ENCODE data around the gene GNAZ.

Gene GNAZ

GRCh38 chr22:23137905-23138561 is 67.7 kb downstream of the GNAZ start:
- peaks cover 9 to 20% of the 10 kb centered on the region in 2 donors for H3K4me1 ChIP-seq (ENCODE audit: control insufficient read depth in 2 of 2, insufficient read depth in 1 of 2, low read depth in 1 of 2, low read length in 2 of 2)
- H3K79me1 ChIP-seq (ENCODE audit: low read depth, low read length): no peaks in the 10 kb centered on the region
- H3K4me3 ChIP-seq (ENCODE audit: low read length in 2 of 2): no peak overlapping the region
- no peak overlapping the region for H3K4ac ChIP-seq (ENCODE audit: low read length)
- H3K36me3 ChIP-seq (replicated peaks in 1 of 2; ENCODE audit: control insufficient read depth in 2 of 2, insufficient read depth in 2 of 2, low read length in 2 of 2): no peaks in the 10 kb centered on the region
- no peak overlapping the region for H2BK120ac ChIP-seq (ENCODE audit: low read depth, low read length)
- no peaks in the 10 kb centered on the region for H3K27me3 ChIP-seq (ENCODE audit: control insufficient read depth in 3 of 3, insufficient read depth in 3 of 3, low read depth in 1 of 3, low read length in 3 of 3)
- DNase-seq (ENCODE audit: low spot score): no peak
- no peak overlapping the region for H2BK15ac ChIP-seq (ENCODE audit: low read length)
- H3K23ac ChIP-seq (ENCODE audit: low read depth, low read length, poor library complexity): no peak overlapping the region
- no peak overlapping the region for H2BK12ac ChIP-seq (ENCODE audit: low read length)
- no peak overlapping the region for H2AK5ac ChIP-seq (ENCODE audit: low read depth, low read length)
- H4K91ac ChIP-seq (ENCODE audit: low read depth, low read length, poor library complexity): no peak overlapping the region
- H3K18ac ChIP-seq (ENCODE audit: low read length): no peak overlapping the region
- no peak overlapping the region for H4K8ac ChIP-seq (ENCODE audit: low read depth, low read length)
- no peak overlapping the region for H3K9ac ChIP-seq (ENCODE audit: low read depth, low read length, poor library complexity)
- H3K9me3 ChIP-seq (replicated peaks in 1 of 2; ENCODE audit: control insufficient read depth in 2 of 2, insufficient read depth in 1 of 2, low read depth in 1 of 2, low read length in 2 of 2): no peaks in the 10 kb centered on the region
- no peak overlapping the region for H3K27ac ChIP-seq (replicated peaks; ENCODE audit: low read length)
- no peak overlapping the region for H2BK5ac ChIP-seq (ENCODE audit: low read length)
- no CpG with 5 or more reads among the region's 5 CpGs for WGBS, 2 donors (ENCODE audit: extremely low coverage in 2 of 2, insufficient read length in 2 of 2, insufficient replicate concordance in 1 of 2)
- H3K4me2 ChIP-seq (ENCODE audit: insufficient read depth, low read length, poor library complexity, severe bottlenecking): no peak overlapping the region
- H2AFZ ChIP-seq (ENCODE audit: low read length): peak overlapping the region; percentile 38
- H3K14ac ChIP-seq (ENCODE audit: low read length): no peak overlapping the region

- H3K23ac ChIP-seq (ENCODE audit: low read depth, low read length, poor library complexity): no peak overlapping the region
- no peak overlapping the region for H2BK12ac ChIP-seq (ENCODE audit: low read length)
- H3K27ac ChIP-seq (replicated peaks; ENCODE audit: low read length): no peak overlapping the region
- no peak overlapping the region for H3K18ac ChIP-seq (ENCODE audit: low read length)
- H3K79me1 ChIP-seq (ENCODE audit: low read depth, low read length): no peaks in the 10 kb centered on the region
- no peak overlapping the region for H4K8ac ChIP-seq (ENCODE audit: low read depth, low read length)
- H4K91ac ChIP-seq (ENCODE audit: low read depth, low read length, poor library complexity): no peak overlapping the region
- H3K4me2 ChIP-seq (ENCODE audit: insufficient read depth, low read length, poor library complexity, severe bottlenecking): no peak overlapping the region
- H2BK5ac ChIP-seq (ENCODE audit: low read length): no peak overlapping the region
- H2BK15ac ChIP-seq (ENCODE audit: low read length): no peak overlapping the region
- no peak overlapping the region for H3K9ac ChIP-seq (ENCODE audit: low read depth, low read length, poor library complexity)
- no peak for DNase-seq (ENCODE audit: low spot score)
- no peak overlapping the region for H2AFZ ChIP-seq (ENCODE audit: low read length)
- H3K27me3 ChIP-seq (ENCODE audit: control insufficient read depth in 3 of 3, insufficient read depth in 3 of 3, low read depth in 1 of 3, low read length in 3 of 3): no peaks in the 10 kb centered on the region
- no peak overlapping the region for H3K4ac ChIP-seq (ENCODE audit: low read length)
- H3K36me3 ChIP-seq (replicated peaks in 1 of 2; ENCODE audit: control insufficient read depth in 2 of 2, insufficient read depth in 2 of 2, low read length in 2 of 2): no peaks in the 10 kb centered on the region
- no peaks in the 10 kb centered on the region for H3K9me3 ChIP-seq (replicated peaks in 1 of 2; ENCODE audit: control insufficient read depth in 2 of 2, insufficient read depth in 1 of 2, low read depth in 1 of 2, low read length in 2 of 2)
- no peak overlapping the region for H3K4me3 ChIP-seq (ENCODE audit: low read length in 2 of 2)
- no peak overlapping the region for H2AK5ac ChIP-seq (ENCODE audit: low read depth, low read length)
- H2BK120ac ChIP-seq (ENCODE audit: low read depth, low read length): no peak overlapping the region
- WGBS, 2 donors (ENCODE audit: extremely low coverage in 2 of 2, insufficient read length in 2 of 2, insufficient replicate concordance in 1 of 2): no CpG with 5 or more reads among the region's 12 CpGs
- no peak overlapping the region for H3K14ac ChIP-seq (ENCODE audit: low read length)
- peaks cover 9 to 20% of the 10 kb centered on the region in 2 donors for H3K4me1 ChIP-seq (ENCODE audit: control insufficient read depth in 2 of 2, insufficient read depth in 1 of 2, low read depth in 1 of 2, low read length in 2 of 2)
Measured at GRCh38 chr22:23138584-23139435, 68.5 kb downstream of the GNAZ start.

GRCh38 chr22:23140385-23140784 is 70.1 kb downstream of the GNAZ start:
- no peak overlapping the region for H3K9ac ChIP-seq (ENCODE audit: low read depth, low read length, poor library complexity)
- no peak overlapping the region for H2BK15ac ChIP-seq (ENCODE audit: low read length)
- no peak overlapping the region for H4K91ac ChIP-seq (ENCODE audit: low read depth, low read length, poor library complexity)
- no peak overlapping the region for H4K8ac ChIP-seq (ENCODE audit: low read depth, low read length)
- H2AK5ac ChIP-seq (ENCODE audit: low read depth, low read length): no peak overlapping the region
- DNase-seq (ENCODE audit: low spot score): no peak
- peaks cover 12 to 24% of the 10 kb centered on the region in 2 donors for H3K4me1 ChIP-seq (ENCODE audit: control insufficient read depth in 2 of 2, insufficient read depth in 1 of 2, low read depth in 1 of 2, low read length in 2 of 2)
- no peak overlapping the region for H3K14ac ChIP-seq (ENCODE audit: low read length)
- H3K27ac ChIP-seq (replicated peaks; ENCODE audit: low read length): no peak overlapping the region
- H2BK5ac ChIP-seq (ENCODE audit: low read length): no peak overlapping the region
- H3K27me3 ChIP-seq (ENCODE audit: control insufficient read depth in 3 of 3, insufficient read depth in 3 of 3, low read depth in 1 of 3, low read length in 3 of 3): no peaks in the 10 kb centered on the region
- H3K4me3 ChIP-seq (ENCODE audit: low read length in 2 of 2): no peak overlapping the region
- H3K23ac ChIP-seq (ENCODE audit: low read depth, low read length, poor library complexity): no peak overlapping the region
- H2AFZ ChIP-seq (ENCODE audit: low read length): no peak overlapping the region
- H3K9me3 ChIP-seq (replicated peaks in 1 of 2; ENCODE audit: control insufficient read depth in 2 of 2, insufficient read depth in 1 of 2, low read depth in 1 of 2, low read length in 2 of 2): no peaks in the 10 kb centered on the region
- no peaks in the 10 kb centered on the region for H3K36me3 ChIP-seq (replicated peaks in 1 of 2; ENCODE audit: control insufficient read depth in 2 of 2, insufficient read depth in 2 of 2, low read length in 2 of 2)
- H2BK12ac ChIP-seq (ENCODE audit: low read length): no peak overlapping the region
- H2BK120ac ChIP-seq (ENCODE audit: low read depth, low read length): no peak overlapping the region
- no peak overlapping the region for H3K4ac ChIP-seq (ENCODE audit: low read length)
- H3K79me1 ChIP-seq (ENCODE audit: low read depth, low read length): no peaks in the 10 kb centered on the region
- no peak overlapping the region for H3K4me2 ChIP-seq (ENCODE audit: insufficient read depth, low read length, poor library complexity, severe bottlenecking)
- no peak overlapping the region for H3K18ac ChIP-seq (ENCODE audit: low read length)

GRCh38 chr22:23142546-23143105 is 72.3 kb downstream of the GNAZ start:
- Histone ChIP-seq H2BK5ac (ENCODE audit: low read length) (no peak overlapping the region), H3K79me1 (ENCODE audit: low read depth, low read length) (no peaks in the 10 kb centered on the region), H2AK5ac (ENCODE audit: low read depth, low read length) (peak overlapping the region; percentile 85), H3K9me3 (replicated peaks in 1 of 2; ENCODE audit: control insufficient read depth in 2 of 2, insufficient read depth in 1 of 2, low read depth in 1 of 2, low read length in 2 of 2) (no peaks in the 10 kb centered on the region), H3K4me1 (ENCODE audit: control insufficient read depth in 2 of 2, insufficient read depth in 1 of 2, low read depth in 1 of 2, low read length in 2 of 2) (peaks cover 20 to 22% of the 10 kb centered on the region in 2 donors), H3K36me3 (replicated peaks in 1 of 2; ENCODE audit: control insufficient read depth in 2 of 2, insufficient read depth in 2 of 2, low read length in 2 of 2) (peaks cover 0 to 8% of the 10 kb centered on the region in 2 donors), H2BK15ac (ENCODE audit: low read length) (no peak overlapping the region), H3K4me3 (ENCODE audit: low read length in 2 of 2) (no peak overlapping the region), H3K9ac (ENCODE audit: low read depth, low read length, poor library complexity) (no peak overlapping the region), H3K4ac (ENCODE audit: low read length) (no peak overlapping the region), H4K8ac (ENCODE audit: low read depth, low read length) (no peak overlapping the region), H3K18ac (ENCODE audit: low read length) (peak overlapping the region; percentile 13), H3K4me2 (ENCODE audit: insufficient read depth, low read length, poor library complexity, severe bottlenecking) (no peak overlapping the region), H3K27ac (replicated peaks; ENCODE audit: low read length) (no peak overlapping the region), H3K27me3 (ENCODE audit: control insufficient read depth in 3 of 3, insufficient read depth in 3 of 3, low read depth in 1 of 3, low read length in 3 of 3) (no peaks in the 10 kb centered on the region), H2AFZ (ENCODE audit: low read length) (peak overlapping the region; percentile 91), H4K91ac (ENCODE audit: low read depth, low read length, poor library complexity) (no peak overlapping the region), H2BK120ac (ENCODE audit: low read depth, low read length) (no peak overlapping the region), H2BK12ac (ENCODE audit: low read length) (no peak overlapping the region), H3K23ac (ENCODE audit: low read depth, low read length, poor library complexity) (no peak overlapping the region), H3K14ac (ENCODE audit: low read length) (no peak overlapping the region)
- WGBS, 2 donors (ENCODE audit: extremely low coverage in 2 of 2, insufficient read length in 2 of 2, insufficient replicate concordance in 1 of 2): no CpG with 5 or more reads among the region's 9 CpGs
- DNase-seq (ENCODE audit: low spot score): no peak

Measured in neuronal stem cell (in vitro differentiated cells).